HEK293 (cell line): Measurements from ENCODE around the gene PREB.

Source experiments
- BCL6B ChIP-seq: fragments of 450-650 bp; formaldehyde crosslinking; IDR thresholded peaks from 2 replicates; pipeline ENCODE4 v1.5.1; 2017; ENCODE audit warnings: missing biosample characterization, missing genetic modification characterization
- CTCF ChIP-seq: fragments of 450-650 bp; formaldehyde crosslinking; IDR thresholded peaks from 2 replicates; pipeline ENCODE4 v1.5.1; 2016; ENCODE audit warnings: missing biosample characterization, missing genetic modification characterization
- ELK4 ChIP-seq: IDR thresholded peaks from 2 replicates; pipeline ENCODE4 v1.6.1; 2011; ENCODE audit warnings: mild to moderate bottlenecking, low read depth, low read length, borderline replicate concordance
- GLIS1 ChIP-seq: fragments of 450-650 bp; formaldehyde crosslinking; IDR thresholded peaks from 2 replicates; pipeline ENCODE4 v1.5.1; 2016; ENCODE audit warnings: missing biosample characterization, missing genetic modification characterization
- SP3 ChIP-seq: fragments of 450-650 bp; formaldehyde crosslinking; IDR thresholded peaks from 2 replicates; pipeline ENCODE4 v1.5.1; 2016; ENCODE audit warnings: missing biosample characterization, missing genetic modification characterization
- ZFP37 ChIP-seq: fragments of 450-650 bp; formaldehyde crosslinking; IDR thresholded peaks from 2 replicates; pipeline ENCODE4 v1.5.1; 2016; ENCODE audit warnings: missing biosample characterization, missing genetic modification characterization
- ZNF394 ChIP-seq: fragments of 450-650 bp; formaldehyde crosslinking; IDR thresholded peaks from 2 replicates; pipeline ENCODE4 v1.5.1; 2016; ENCODE audit warnings: missing biosample characterization, missing genetic modification characterization, mild to moderate bottlenecking, moderate library complexity, borderline replicate concordance
- ZNF513 ChIP-seq: fragments of 450-650 bp; IDR thresholded peaks from 2 replicates; pipeline ENCODE4 v1.5.1; 2018; ENCODE audit warnings: missing biosample characterization, missing genetic modification characterization
- ZNF514 ChIP-seq: fragments of 450-650 bp; formaldehyde crosslinking; IDR thresholded peaks from 2 replicates; pipeline ENCODE4 v1.5.1; 2016; ENCODE audit warnings: missing biosample characterization, missing genetic modification characterization
- ZNF785 ChIP-seq: fragments of 450-650 bp; formaldehyde crosslinking; IDR thresholded peaks from 2 replicates; pipeline ENCODE4 v1.5.1; 2016; ENCODE audit warnings: missing biosample characterization, missing genetic modification characterization

- TF ChIP-seq ZNF394 (tag by site-specific recombination) (no peak), ZNF785 (tag by site-specific recombination) (no peak), ZFP37 (tag by site-specific recombination) (no peak), CTCF (no peak), BCL6B (no peak), ZNF514 (tag by site-specific recombination) (no peak), ELK4 (no peak), ZNF513 (tag by site-specific recombination) (no peak), SP3 (tag by site-specific recombination) (no peak), GLIS1 (tag by site-specific recombination) (no peak)
Observed at GRCh38 chr2:27127883-27128667, 6.4 kb downstream of the PREB start.
